D341Med (cell line): ENCODE results near the gene RIBC1.
"Not testable (repeated sequence)": the region's sequence is repeated elsewhere in the genome, so short reads cannot be mapped to it uniquely, and the experiment has no call there.

Experiments used
- DNase-seq: peaks from one replicate; pipeline ENCODE4 v3.0.0; 2012; ENCODE audit warnings: low spot score

RIBC1 gene

DNA sequence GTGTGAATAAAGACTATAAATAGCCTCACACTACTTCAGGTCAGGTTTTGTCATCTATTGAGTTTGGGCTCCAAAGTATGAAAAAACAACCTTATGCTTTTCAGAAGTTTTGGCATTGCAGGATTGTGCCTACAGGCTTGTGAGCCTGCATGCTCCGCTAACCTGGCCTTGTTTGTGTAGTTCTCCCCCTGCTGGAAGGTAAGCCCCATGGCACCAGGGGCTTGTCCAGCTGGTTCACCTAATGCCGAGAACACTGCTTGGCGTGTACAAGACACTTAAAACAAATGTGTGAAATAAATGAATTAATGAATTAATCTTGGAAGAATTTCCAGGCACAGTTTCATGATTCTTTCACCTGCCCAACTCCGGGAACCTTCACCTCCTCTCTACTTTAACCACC is 13.3 kb downstream of the RIBC1 start:
- peak; percentile 76 for DNase-seq

DNA sequence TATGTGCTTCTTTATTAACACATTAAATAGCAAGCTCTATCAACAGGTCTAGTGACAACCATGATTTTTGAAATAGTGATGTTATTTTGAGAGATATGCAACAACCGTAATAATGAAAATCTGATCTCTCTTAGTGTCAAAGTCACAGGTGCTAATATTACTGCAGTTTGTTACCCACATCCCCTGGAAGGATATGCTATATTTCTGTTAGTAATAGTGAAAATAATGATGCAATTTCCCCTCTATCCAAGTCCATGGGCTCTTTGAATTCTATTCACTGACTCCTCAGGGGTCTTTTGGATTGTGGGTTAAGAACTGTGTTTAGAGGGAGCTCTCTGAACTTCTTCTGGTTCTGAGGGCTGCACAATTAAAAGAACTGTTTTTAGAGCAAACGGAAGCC is 14.5 kb downstream of the RIBC1 start:
- no peak for DNase-seq

DNA sequence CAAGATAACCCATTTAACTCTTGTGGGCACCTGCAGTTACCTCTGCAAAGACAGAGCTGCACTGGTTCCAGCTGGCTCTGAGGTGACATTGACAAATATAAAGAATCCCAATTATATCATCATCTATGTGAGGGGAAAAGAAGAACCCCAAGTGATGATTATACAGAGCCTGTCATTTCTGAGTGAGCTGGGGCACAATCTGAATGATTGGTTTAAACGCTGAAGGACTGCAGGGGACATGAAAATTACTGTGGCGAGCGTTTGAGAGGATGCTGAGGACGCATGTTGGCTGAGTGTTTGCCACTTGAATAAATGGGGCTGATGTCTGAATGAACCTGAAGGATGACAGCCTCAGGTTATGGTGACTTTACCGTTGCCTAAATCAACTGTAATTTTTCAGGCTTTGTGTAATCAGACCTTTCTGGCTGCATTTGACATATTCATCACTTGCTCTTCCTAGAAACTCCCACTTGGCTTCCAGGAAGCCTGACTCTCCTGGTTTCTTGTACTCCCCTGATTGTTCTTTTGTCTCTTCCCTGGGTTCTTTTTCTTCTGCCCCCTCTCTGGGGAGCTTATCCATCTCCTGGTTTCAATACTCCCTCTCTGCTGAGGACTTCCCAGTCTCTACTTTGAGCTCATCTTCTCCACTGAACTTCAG is 15.6 kb downstream of the RIBC1 start:
- no peak for DNase-seq

DNA sequence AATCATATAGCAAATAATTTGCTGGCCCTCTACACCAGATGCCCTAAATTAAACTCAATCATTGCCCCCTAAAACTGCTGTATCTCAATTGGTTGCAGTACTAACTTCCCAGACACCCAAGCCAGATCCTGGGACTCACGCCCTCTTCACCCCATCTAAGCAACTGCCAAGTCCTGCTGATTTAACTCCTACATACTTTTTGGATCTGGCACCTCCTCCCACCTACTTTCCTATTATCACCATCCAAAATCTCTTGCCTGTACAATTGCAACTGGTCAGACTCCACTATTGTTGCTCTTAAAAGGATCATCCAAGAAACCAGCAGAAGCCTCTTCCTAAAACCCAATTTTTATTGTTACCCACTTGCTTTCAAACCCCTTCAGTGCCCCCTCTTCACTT is 16.2 kb downstream of the RIBC1 start:
- DNase-seq, result no peak

DNA sequence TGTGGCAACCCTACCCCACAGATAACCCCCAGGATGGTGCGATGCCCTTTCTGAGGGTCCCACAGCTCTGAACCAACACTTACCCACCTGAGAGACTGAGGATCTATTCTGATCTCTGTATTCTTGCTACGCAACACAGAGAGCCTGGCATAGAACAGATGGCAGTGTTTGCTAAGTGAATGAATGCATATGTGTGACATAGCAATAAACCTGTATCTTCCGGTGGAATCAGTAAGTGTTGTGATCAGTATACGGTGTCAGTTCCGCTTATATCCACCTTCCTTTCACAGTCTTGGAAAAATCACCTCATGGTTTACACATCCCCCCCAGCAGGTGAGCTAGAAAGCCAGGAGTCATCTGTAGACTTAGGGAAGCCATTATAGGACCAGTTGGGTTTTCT is 17.4 kb downstream of the RIBC1 start:
- no peak for DNase-seq

DNA sequence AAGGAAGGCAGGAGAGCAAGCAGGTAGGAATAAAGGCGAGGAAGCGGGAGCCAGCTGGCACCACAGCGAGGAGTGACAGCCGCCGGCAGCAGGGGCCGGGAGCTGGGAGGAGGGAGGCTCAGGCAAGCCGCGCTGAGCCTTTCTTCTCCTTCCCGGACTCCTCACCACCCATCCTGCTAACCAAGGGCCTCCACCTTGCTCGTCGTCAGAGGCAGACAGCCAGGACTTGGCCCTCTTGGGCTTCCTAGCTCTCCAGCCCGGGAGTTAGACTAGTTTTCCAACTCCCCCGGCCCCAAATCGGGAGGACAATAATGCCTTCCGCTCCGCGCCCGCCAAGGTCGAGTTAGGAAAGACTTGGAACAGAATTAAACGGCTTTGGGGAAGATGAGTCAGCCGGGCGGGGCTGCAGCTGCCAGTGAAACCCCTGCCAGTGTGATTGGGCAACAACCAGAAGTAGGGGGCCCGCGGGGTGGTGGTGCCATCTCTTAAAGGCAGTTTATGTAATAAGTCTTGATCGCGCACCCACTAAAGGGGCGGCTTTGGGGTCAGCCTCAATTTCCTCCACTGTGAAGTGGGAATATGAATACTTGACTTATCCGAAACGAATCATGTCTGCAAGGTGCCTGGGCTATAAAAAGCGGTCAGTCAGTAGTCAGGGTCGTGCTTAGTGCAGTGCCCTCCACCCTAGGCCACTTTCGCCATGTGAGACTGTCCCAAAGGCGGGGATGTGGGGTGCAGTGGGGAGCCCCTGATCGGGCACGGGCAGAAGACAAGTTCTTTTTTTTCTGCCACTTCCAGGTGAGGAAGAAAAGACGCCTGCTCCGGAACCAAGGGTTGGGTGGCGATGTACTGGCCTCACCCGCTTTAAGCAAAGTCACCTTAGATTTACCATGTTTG is 18.2 kb downstream of the RIBC1 start:
- DNase-seq, result no peak

DNA sequence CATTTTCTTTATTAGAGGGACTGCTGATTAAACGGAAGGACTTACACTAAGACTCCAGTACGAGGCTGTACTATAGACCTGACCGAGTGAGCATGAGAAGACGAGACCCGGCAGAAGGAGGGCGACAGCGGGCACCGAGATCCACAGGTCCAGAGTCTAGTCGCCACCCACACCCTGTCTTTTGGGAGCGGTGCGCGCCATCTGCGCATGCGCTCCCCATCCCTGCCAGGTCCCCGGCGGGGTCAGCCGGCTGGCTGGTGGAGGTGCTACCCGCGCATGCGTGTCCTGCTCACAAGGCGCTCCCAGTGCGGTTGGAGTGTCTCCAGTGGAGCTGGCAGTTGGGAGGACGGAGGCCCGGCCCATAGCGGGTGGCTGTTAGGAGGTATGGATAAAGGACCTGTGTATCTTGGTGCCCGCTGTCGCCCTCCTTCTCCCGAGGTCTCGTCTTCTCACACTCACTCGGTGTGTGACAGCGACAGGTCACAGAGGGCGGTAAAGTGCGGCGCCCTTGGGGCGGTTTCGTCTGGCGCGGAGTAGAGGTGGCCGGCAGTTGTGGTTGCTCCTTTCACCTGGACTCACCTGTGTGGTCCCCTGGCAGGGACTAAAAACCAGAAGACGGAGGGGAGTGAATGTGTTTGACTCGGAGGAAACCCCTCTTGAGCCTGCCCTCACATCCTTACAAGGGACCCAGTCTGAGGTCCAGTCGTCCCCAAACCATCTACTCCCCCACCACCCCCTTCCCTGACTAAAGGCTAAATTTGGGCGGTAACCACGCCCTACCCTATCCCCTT is 19.1 kb downstream of the RIBC1 start:
- DNase-seq, result no peak

DNA sequence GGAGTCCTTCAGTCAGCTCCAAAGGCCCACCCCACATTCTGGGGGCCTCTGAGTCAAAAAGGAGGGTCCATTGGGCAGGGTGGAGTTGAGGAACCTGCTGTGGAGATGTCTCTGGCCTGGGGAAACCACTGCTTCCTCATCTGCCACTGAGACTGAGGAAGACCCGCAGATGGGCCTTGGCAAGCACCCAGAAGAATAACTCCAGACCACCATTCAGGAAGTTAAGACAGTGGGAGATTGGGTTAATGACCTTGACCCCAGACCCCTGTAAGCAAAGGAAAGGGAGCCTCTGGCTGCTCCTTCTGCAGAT is 19.6 kb downstream of the RIBC1 start:
- no peak for DNase-seq

DNA sequence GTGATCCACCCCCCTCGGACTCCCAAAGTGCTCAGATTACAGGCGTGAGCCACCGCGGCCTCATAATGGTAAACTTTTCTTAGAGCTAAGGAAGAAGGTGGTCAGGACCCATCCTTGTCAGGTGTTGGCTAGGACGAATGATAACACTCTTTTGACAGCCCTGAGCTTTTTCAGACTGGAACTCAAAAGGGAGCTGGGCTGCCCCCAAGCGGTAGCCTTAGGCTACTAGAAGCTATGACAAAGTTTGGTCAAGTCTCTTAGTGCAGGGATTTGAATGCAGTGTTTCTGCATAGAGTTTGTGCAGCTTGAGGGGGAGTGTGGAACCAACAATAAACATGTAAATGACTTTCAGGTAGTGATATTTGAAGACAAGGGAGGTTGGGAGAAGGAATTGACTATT is 23.3 kb downstream of the RIBC1 start:
- DNase-seq, result peak; percentile 57

DNA sequence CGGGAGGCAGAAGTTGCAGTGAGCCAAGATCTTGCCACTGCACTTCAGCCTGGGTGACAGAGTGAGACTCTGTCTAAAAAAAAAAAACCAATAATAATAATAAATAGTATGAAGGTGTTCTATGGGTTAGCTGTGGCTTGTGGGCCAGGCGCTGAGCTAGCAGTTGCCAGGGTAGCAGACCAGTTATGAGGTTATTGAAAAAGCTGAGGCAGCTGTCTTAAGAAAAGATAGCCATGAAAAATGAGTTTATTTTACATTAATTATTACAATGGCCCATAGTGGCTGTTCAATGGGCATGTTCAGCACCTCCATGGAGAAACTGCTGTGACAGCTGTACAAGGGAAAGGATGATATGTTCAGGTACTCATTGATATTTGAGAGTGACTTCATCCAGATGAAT is 24.8 kb downstream of the RIBC1 start:
- no peak for DNase-seq

DNA sequence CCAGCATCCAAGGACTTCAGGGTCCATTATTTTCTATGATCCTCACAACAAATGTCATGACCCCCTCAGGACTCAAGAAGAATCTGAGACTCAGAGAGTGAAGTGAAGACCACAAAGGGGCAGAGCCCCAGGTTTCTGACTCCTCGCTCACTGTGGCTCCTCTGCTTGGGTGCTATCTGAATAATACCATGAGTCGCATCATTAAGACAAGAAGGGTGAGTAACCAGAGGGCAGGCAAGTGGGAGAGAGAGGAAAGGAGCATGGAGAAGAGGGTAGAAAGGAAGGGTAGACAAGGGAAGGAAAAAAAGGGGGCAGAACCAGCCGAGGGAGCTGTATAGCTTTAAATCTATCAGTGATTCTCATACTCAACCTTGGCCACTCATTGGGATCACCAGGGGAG is 27.0 kb downstream of the RIBC1 start:
- DNase-seq, result no peak

DNA sequence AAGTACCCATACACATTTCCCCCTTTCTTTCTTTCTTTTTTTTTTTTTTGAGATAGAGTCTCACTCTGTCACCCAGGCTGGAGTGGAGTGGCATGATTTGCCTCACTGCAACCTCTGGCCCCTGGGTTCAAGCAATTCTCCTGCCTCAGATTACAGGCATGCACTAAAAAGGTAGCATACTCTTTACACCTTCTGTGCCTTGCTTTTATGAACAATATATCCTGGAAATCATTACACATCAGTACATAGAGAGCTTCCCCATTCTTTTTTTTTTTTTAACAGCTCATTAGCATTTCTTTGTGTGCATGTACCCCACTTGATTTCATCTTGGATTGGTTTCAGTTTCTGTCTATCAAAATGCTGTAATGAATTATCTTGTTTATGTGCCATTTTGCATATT is 30.1 kb downstream of the RIBC1 start:
- no peak for DNase-seq

DNA sequence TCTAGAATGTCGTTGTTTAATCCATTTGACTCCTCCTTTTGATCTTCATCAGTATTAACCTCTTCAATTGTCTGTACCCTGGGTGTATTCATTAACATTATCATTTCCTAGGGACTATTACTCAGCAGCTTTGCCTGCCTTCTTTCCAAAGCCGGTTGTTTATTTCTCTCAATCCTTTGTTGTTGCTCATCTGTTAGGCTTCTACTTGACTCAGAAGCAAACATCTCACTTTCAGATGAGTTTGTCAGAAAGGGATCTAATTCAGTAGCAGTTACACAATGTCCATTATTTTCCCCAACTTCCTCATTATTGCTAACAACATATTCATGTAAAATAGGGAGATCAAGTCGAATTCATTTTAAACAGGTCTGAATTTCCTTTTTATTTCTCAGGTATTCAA is 33.6 kb downstream of the RIBC1 start:
- DNase-seq, result no peak

DNA sequence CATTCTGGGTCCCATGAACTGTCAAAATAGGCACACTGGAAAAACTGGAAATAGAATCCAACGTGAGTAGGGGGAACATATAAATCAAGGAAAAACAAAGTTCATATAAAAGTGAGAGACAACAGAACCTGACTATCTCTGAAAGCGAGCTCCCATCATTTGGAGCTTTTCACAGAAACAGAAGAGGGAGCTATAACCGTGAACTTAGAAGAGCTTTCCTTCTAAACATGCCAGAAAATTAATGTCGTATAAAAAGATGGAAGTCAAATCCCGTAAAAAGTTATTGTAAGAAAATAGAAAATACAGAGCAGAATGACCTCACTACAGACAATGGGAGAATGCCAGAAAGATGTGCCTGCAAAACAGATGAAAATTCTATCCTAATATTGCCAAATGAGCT is 35.4 kb downstream of the RIBC1 start:
- DNase-seq, result no peak

DNA sequence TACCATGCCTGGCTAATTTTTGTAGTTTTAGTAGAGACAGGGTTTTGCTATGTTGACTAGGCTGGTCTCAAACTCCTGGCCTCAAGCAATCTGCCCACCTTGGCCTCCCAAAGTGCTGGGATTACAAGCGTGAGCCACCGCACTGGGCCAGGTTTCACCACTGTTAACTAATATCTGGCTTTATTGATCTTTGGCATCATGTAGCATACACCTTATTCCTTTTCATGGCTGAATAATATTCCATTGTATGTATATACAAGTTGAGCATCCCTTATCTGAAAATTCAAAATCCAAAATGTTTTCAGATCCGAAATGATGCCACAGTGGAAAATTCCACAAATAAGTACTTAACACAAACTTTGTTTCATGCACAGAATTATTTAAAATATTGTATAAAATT is 46.0 kb downstream of the RIBC1 start:
- DNase-seq, result not testable (repeated sequence)

DNA sequence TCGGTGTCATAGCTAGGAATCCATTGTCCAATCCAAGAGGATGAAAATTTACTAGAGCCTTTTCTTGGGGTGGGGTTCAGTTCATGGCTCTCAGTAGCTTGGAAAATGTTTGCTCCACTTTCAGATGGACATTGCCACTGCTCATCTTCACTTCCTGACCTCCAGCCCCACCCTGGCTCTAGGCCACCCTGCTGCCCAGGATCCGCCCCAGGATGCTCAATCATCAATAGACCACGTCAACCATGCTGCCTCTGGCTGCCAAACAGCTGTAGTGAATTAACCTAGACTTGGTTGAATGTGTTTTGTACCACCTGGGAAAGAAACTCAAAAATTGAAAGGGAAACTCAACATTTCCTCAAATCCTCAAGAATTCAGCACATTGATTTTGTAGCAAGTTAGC is 48.7 kb downstream of the RIBC1 start:
- DNase-seq, result no peak

DNA sequence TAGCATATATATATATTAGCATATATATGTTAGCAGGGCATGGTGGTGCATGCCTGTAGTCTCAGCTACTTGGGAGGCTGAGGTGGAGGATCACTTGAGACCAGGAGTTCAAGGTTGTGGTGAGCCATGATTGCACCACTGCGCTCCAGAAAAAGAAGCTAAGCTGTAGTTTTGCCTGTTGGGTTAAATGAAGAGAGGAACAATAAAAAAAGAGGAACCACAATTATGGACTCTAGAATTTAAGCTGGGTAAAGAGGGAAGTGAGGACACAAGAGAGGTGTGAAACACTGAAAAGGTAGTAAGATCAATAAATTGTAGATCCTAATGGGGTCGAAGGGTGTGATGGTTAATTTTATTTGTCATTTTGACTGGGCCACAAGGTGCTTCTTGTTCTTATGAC is 52.0 kb downstream of the RIBC1 start:
- no peak for DNase-seq

DNA sequence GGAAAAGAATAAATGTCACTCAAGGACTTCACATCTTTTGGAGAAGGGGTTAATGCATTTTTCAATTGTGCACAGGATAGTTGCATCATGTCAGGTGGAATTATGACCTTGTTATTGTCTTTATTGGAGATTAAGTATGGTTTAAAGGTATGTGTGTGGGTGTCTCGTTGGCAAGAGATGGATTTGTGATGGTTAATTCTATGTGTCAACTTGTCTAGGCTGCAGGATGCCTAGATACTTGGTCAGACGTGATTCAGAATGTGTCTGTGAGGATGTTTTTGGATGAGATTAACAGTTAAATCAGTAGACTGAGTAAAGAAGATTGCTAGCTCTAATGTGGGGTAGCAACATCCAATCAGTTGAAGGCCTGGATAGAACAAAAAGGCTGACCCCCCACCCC is 53.7 kb downstream of the RIBC1 start:
- no peak for DNase-seq

DNA sequence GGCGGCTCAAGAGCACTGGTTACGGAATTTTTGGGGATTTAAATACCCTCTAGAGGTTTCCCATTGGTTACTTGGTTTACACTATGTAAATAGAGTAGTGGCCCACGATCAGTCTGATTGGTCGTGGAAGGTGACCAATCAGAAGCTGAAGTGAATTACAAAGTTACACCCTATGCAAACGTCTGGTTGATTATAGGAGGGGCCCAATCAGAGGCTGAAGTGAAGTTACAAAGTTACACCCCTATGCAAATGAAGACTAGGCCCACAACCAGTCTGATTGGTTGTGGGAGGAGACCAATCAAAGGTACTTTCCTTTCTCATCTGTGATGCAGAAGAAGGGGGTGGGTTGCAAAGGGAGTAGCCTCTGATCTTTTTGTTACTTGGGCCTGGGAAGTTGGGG is 56.6 kb downstream of the RIBC1 start:
- DNase-seq, result no peak
